ENCODE results near the gene PDIA5.

The PDIA5 gene

DNA sequence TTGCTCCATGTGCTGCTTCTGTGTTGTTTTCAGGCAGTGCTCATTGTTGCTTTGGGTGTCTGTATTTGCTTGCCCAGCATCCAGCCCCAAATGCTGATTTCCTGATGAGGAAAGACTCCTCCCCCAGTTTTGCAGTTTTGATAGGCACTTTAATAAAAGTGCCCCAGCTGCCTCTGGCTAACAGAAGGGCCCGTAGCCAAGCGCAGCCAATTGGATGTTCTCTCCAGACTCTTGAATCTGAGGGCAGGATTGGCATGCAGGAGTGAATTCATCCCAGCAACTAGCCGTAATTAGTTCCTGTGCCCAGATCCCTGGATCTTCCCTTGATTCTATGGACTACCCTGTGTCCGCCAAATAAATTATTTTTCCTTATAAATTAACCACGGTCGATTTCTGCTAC is 24.4 kb upstream of the PDIA5 start:
- DNase-seq (ENCODE audit: low spot score), result no peak

DNA sequence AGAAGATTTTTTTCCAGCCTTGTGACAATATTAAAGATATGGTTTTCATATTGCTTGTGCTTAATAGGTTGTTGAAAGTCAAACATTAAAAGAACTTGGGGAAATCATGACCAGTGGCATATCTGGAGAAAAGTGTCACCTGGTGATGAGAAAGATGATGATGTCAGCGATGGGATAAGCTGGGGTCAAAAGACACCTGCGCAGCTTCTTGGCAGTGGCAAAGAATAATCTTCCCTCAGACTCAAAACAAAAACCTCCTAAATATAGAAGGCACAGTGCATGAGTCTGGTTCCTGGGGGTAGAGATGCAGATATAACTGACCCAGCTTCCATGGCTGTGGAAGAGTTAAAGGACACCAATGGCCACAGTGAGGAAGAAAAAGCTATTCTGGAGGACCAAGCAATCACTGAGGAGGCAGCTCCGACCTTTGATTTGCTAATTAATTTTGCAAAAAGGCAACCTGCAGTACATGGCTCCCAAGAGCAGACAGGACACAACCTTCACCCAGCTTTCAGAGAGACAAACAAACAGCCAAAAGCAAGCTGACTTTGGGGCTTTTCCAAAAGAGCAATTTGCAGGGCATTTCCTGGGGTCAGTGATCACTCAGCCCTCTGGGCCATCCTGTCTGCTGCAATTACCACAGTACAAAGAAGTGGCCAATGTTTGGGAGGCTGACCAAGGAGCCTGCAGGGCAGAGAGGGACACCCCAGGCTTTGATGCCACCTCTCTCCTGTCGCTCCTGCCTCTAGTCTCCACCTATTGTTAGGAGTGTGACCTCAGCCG is 21.7 kb upstream of the PDIA5 start:
- DNase-seq (ENCODE audit: low spot score), result no peak

- no peak for DNase-seq (ENCODE audit: low spot score)
These were observed 20.4 kb upstream of the PDIA5 start for GRCh38 chr3:123046262-123047061.

- DNase-seq (ENCODE audit: low spot score), result no peak
These were observed 19.8 kb upstream of the PDIA5 start for GRCh38 chr3:123047062-123047319.

GRCh38 chr3:123048480-123049237 is 18.2 kb upstream of the PDIA5 start:
- DNase-seq (ENCODE audit: low spot score), result no peak

GRCh38 chr3:123050666-123051065 is 16.2 kb upstream of the PDIA5 start:
- no peak for DNase-seq (ENCODE audit: low spot score)

DNA sequence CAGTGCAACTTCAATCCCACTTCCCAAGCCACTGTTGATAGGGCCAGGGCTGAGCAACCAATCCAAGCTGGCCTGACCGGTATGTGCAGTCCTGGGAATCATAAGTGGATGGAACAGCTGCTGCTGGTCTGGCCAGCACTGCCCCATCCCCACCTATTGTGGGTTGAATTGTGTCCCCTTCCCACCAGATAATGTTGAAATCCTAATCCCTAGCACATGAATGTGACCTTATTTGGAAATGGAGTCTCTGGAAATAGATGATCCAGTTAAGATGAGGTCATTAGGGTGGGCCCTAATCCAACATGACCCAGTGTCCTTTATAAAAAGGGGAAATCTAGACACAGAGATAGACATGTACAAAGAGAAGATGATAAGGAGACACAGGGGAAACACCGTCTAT is 13.7 kb upstream of the PDIA5 start:
- DNase-seq (ENCODE audit: low spot score), result no peak

- DNase-seq (ENCODE audit: low spot score), result no peak
These were observed 12.6 kb upstream of the PDIA5 start for GRCh38 chr3:123054109-123054778.

DNA sequence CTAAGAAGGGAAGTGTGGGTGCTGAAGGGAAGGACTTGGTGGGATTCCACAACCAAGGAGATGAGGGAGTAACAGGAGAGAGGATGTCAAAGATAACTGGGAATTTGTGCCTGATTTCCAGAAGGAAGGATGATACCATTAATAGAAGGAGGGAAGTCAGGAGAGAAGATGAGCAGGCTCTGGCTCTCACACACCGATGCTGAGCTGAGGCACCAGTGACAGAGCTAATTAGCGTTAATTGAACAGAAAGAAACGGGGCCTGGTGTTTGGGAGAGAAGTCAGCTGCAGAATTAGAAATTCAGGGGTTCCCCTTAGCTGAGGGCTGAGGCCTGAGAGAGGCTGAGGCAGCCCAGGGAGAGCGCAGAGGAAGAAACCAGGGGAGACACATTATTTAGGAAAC is 11.9 kb upstream of the PDIA5 start:
- DNase-seq (ENCODE audit: low spot score), result no peak

DNA sequence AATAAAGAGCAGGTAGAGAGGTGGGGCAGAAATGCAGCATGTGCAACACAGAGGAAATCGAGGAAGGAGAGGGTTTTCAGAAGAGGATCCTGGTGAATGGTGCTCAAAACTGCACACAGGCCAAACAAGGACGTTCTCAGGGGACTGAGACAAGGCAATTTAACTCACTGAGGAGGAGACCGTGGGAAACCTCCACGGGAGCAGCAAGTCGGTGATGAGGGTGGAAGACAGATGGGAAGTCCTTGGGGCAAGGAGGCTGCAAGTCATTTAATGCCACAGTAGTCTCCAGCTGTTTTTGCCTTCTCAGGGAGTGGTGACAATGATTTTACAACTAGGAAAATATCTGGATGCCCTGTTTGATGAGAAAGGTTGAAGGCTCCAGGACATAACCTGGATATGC is 11.5 kb upstream of the PDIA5 start:
- DNase-seq (ENCODE audit: low spot score), result no peak

DNA sequence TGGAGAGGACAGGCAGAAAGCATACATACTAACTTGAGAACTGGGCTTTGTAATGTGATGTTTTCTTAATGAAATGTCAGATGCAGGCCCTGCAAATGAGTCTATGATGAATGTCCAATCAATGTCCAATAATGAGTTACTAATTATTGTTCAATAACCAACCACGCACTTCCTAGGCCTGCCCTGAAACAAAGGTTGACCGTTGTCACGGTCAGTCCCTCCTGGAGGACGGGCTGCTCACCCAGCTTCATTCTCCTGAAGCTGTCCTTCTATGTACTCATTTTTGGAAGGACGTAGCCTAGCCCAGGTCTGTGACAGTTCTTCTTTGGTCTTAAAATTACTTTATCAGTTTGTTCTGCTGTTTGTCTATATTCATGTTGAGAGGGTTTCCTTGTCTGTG is 8.3 kb upstream of the PDIA5 start:
- no peak for DNase-seq (ENCODE audit: low spot score)

GRCh38 chr3:123060054-123060453 is 6.8 kb upstream of the PDIA5 start:
- no peak for DNase-seq (ENCODE audit: low spot score)

DNA sequence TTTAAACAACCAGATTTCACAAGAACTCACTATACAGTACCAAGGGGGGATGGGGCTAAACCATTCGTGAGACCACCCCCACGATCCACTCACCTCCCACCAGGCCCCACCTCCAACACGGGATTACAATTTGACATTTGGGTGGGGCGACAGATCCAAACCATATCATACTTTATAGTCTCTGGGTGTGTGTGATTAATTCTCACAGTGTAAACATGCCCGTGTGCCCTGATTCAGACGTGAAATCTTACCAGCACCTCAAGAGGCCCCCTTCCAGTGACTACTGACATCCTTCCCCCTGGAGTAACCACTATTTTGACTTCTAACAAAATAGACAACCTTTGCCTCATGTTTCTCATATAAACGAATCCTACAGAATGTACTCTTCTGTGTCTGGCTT is 5.0 kb upstream of the PDIA5 start:
- no peak for DNase-seq (ENCODE audit: low spot score)

DNA sequence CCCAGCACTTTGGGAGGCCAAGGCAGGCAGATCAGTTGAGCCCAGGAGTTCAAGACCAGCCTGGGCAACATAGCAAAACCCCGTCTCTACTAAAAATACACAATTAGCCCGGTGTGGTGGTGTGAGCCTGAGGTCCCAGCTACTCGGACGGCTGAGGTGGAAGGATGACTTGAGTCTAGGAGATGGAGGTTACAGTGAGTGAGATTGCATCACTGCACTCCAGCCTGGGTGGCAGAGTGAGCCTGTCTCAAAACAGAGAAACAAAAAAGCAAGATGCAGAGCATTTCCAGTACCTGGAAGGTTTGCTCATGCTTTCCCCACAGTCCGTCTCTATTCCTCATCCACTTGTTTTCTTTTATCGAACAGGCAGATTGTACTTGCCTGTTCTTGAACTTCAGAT is 3.8 kb upstream of the PDIA5 start:
- DNase-seq (ENCODE audit: low spot score), result no peak

DNA sequence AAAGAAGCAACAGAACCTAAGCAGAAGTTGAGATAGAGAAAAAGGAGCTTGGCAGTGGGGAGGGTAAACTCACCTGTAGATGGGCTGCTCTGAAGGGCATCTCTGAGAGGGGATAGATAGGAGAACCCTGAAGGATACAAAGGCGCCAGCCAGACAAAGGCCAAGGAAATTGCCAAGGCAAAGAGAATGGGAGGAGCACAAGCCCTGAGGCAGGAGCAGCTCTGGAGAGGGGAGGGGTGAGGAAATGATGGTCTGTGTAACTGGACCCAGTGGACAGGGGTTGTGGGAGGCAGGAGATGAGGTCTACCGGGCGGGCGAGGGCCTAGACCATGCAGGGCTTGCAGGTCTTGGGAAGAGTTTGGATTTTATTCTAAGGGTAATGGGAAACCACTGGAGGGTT is 2.3 kb upstream of the PDIA5 start:
- DNase-seq (ENCODE audit: low spot score), result no peak

- no peak for DNase-seq (ENCODE audit: low spot score)
These were observed 1.9 kb upstream of the PDIA5 start for GRCh38 chr3:123064914-123065313.

GRCh38 chr3:123066599-123066895 is 278 bp upstream of the PDIA5 start:
- no peak for DNase-seq (ENCODE audit: low spot score)

- no peak for DNase-seq (ENCODE audit: low spot score)
These were observed 1.1 kb downstream of the PDIA5 start for GRCh38 chr3:123067689-123068600.

- no peak for DNase-seq (ENCODE audit: low spot score)
These were observed 2.0 kb downstream of the PDIA5 start for GRCh38 chr3:123068601-123069381.

GRCh38 chr3:123070510-123070909 is 3.7 kb downstream of the PDIA5 start:
- DNase-seq (ENCODE audit: low spot score), result no peak

DNA sequence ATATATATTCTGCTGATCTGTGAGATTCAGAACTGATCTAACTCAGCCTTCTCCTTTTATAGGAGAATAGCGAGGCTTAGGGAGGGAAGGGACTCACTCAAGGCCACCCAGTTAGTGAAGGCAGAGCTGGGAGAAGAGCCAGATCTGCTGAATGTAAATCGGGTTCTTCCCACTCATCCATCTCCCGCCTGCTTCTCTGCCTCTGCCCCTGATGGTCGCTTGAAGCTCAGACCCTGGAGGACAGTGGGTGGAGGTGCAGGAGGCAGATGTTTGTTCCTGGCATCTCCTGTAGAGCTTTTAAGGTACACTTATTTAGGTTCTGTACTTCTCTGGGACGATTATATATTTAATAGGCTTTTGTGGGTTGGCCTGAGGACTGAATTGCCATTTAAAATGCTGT is 4.3 kb downstream of the PDIA5 start:
- no peak for DNase-seq (ENCODE audit: low spot score)

Data from germinal center (tissue), 1 donor.